T-helper 17 cell (primary cell): ENCODE measurements around the gene CSNK1G1. TPM values are rescaled to one million over a fixed set of nuclear protein-coding genes. Genes with fewer than 3 reads are reported as not detected.
"Not testable (repeated sequence)": the region's sequence is repeated elsewhere in the genome, so short reads cannot be mapped to it uniquely, and the experiment has no call there.

Experiments
- ATAC-seq: fragments of 150-1000 bp; cut with Tn5 transposase; 2 replicates; pipeline ENCODE4 v1.10.0; 2021; ENCODE audit warnings: mild to moderate bottlenecking, moderate library complexity
- DNase-seq, 3 donors: peaks; one replicate each; pipeline versions ENCODE4 v3.0.0 to v3.0.0-alpha.2; 2020 to 2021
- H3K9me3 ChIP-seq: one replicate; pipeline ENCODE4 v1.7.0; 2013; ENCODE audit warnings: low read length, mild to moderate bottlenecking; ENCODE audit not compliant: control insufficient read depth, poor library complexity, severe bottlenecking
- H3K27ac Mint-ChIP-seq: one replicate; pipeline ENCODE4 v1.8.0; 2022; ENCODE audit warnings: mild to moderate bottlenecking, moderate library complexity, mixed read lengths
- H3K27me3 Mint-ChIP-seq: one replicate; pipeline ENCODE4 v1.8.0; 2022; ENCODE audit warnings: mixed read lengths
- H3K36me3 Mint-ChIP-seq: one replicate; pipeline ENCODE4 v1.8.0; 2022; ENCODE audit warnings: low read depth, mixed read lengths
- H3K4me1 Mint-ChIP-seq: one replicate; pipeline ENCODE4 v1.8.0; 2022; ENCODE audit warnings: mild to moderate bottlenecking, mixed read lengths
- H3K4me3 Mint-ChIP-seq: one replicate; pipeline ENCODE4 v1.8.0; 2022; ENCODE audit warnings: mild to moderate bottlenecking, moderate library complexity, mixed read lengths
- total RNA-seq, 4 donors: library from RNA in 2 of 4; stranded (reverse) in 2 of 4; gene quantifications; one replicate each; pipeline ENCODE4 v1.2.3 and lab custom pipeline; 2022 to 2026

The CSNK1G1 gene
- total RNA-seq, 2 donors from 2014 or later: 23.2 to 25.5 TPM

GRCh38 chr15:64267331-64267973, 88.5 kb downstream of the CSNK1G1 start:
- no peaks in the 10 kb centered on the region for H3K9me3 ChIP-seq
- H3K36me3 Mint-ChIP-seq: peaks cover 8% of the 10 kb centered on the region
- no peak overlapping the region for H3K4me3 Mint-ChIP-seq
- peaks cover 6% of the 10 kb centered on the region for H3K4me1 Mint-ChIP-seq
- ATAC-seq (no peak), DNase-seq (no peak)
- no peak overlapping the region for H3K27ac Mint-ChIP-seq
- no peaks in the 10 kb centered on the region for H3K27me3 Mint-ChIP-seq

- H3K4me3 Mint-ChIP-seq, H3K9me3 ChIP-seq, H3K36me3 Mint-ChIP-seq, H3K27me3 Mint-ChIP-seq, H3K27ac Mint-ChIP-seq, H3K4me1 Mint-ChIP-seq, ATAC-seq, DNase-seq: not testable (repeated sequence)
These were observed 90.8 kb downstream of the CSNK1G1 start for GRCh38 chr15:64265188-64265587.

- Mint-ChIP-seq H3K4me3 (no peak overlapping the region), H3K27ac (no peak overlapping the region), H3K27me3 (no peaks in the 10 kb centered on the region), H3K4me1 (peaks cover 10% of the 10 kb centered on the region), H3K36me3 (peaks cover 8% of the 10 kb centered on the region)
- no peak for ATAC-seq
- H3K9me3 ChIP-seq: no peaks in the 10 kb centered on the region
- DNase-seq: no peak
These were observed 91.5 kb downstream of the CSNK1G1 start for GRCh38 chr15:64264502-64264901.

GRCh38 chr15:64263567-64263966, 92.4 kb downstream of the CSNK1G1 start:
- Mint-ChIP-seq H3K27ac (no peak overlapping the region), H3K4me1 (peaks cover 10% of the 10 kb centered on the region), H3K36me3 (peaks cover 6% of the 10 kb centered on the region), H3K27me3 (no peaks in the 10 kb centered on the region), H3K4me3 (no peak overlapping the region)
- no peaks in the 10 kb centered on the region for H3K9me3 ChIP-seq
- no peak for DNase-seq
- no peak for ATAC-seq

GRCh38 chr15:64256051-64256450, 99.9 kb downstream of the CSNK1G1 start:
- DNase-seq (no peak), ATAC-seq (no peak)
- no peak overlapping the region for H3K4me3 Mint-ChIP-seq
- no peaks in the 10 kb centered on the region for H3K36me3 Mint-ChIP-seq
- H3K27ac Mint-ChIP-seq: no peak overlapping the region
- no peaks in the 10 kb centered on the region for H3K9me3 ChIP-seq
- H3K4me1 Mint-ChIP-seq: peaks cover 15% of the 10 kb centered on the region
- H3K27me3 Mint-ChIP-seq: no peaks in the 10 kb centered on the region

- no peaks in the 10 kb centered on the region for H3K9me3 ChIP-seq
- peaks cover 23% of the 10 kb centered on the region for H3K4me1 Mint-ChIP-seq
- no peaks in the 10 kb centered on the region for H3K36me3 Mint-ChIP-seq
- no peak overlapping the region for H3K4me3 Mint-ChIP-seq
- DNase-seq (no peak), ATAC-seq (no peak)
- peak overlapping the region; percentile 80 for H3K27ac Mint-ChIP-seq
- no peaks in the 10 kb centered on the region for H3K27me3 Mint-ChIP-seq
These were observed 104.3 kb downstream of the CSNK1G1 start for GRCh38 chr15:64251658-64252057.

GRCh38 chr15:64251121-64251520, 104.9 kb downstream of the CSNK1G1 start:
- Mint-ChIP-seq H3K27ac (peak overlapping the region; percentile 80), H3K4me1 (peaks cover 23% of the 10 kb centered on the region), H3K36me3 (no peaks in the 10 kb centered on the region), H3K27me3 (no peaks in the 10 kb centered on the region), H3K4me3 (no peak overlapping the region)
- no peaks in the 10 kb centered on the region for H3K9me3 ChIP-seq
- ATAC-seq (peak; percentile 79), DNase-seq (no peak)

- ATAC-seq (no peak), DNase-seq (no peak)
- Mint-ChIP-seq H3K27ac (peak overlapping the region; percentile 80), H3K36me3 (peaks cover under 1% of the 10 kb centered on the region), H3K27me3 (no peaks in the 10 kb centered on the region), H3K4me1 (peaks cover 19% of the 10 kb centered on the region), H3K4me3 (no peak overlapping the region)
- no peaks in the 10 kb centered on the region for H3K9me3 ChIP-seq
These were observed 105.9 kb downstream of the CSNK1G1 start for GRCh38 chr15:64249883-64250575.

GRCh38 chr15:64249406-64249805, 106.6 kb downstream of the CSNK1G1 start:
- Mint-ChIP-seq H3K4me3 (no peak overlapping the region), H3K27ac (peak overlapping the region; percentile 57), H3K27me3 (no peaks in the 10 kb centered on the region), H3K4me1 (peaks cover 23% of the 10 kb centered on the region), H3K36me3 (peaks cover 2% of the 10 kb centered on the region)
- ATAC-seq (no peak), DNase-seq (no peak)
- no peaks in the 10 kb centered on the region for H3K9me3 ChIP-seq

- no peak for DNase-seq
- H3K9me3 ChIP-seq: no peaks in the 10 kb centered on the region
These were observed 107.9 kb downstream of the CSNK1G1 start for GRCh38 chr15:64247906-64248541.

GRCh38 chr15:64247535-64247905, 108.5 kb downstream of the CSNK1G1 start:
- Mint-ChIP-seq H3K4me1 (peaks cover 23% of the 10 kb centered on the region), H3K4me3 (no peak overlapping the region), H3K27me3 (no peaks in the 10 kb centered on the region), H3K27ac (peak overlapping the region; percentile 82), H3K36me3 (peaks cover 2% of the 10 kb centered on the region)
- ATAC-seq: no peak
- no peaks in the 10 kb centered on the region for H3K9me3 ChIP-seq
- DNase-seq: no peak

More at GRCh38 chr15:64247906-64248541, 107.9 kb downstream of the CSNK1G1 start:
- Mint-ChIP-seq H3K27ac (peak overlapping the region; percentile 82), H3K36me3 (peaks cover 2% of the 10 kb centered on the region), H3K27me3 (no peaks in the 10 kb centered on the region), H3K4me3 (no peak overlapping the region), H3K4me1 (peaks cover 23% of the 10 kb centered on the region)
- ATAC-seq: peak; percentile 81

GRCh38 chr15:64246364-64247189, 109.4 kb downstream of the CSNK1G1 start:
- Mint-ChIP-seq H3K4me1 (peaks cover 23% of the 10 kb centered on the region), H3K36me3 (peaks cover 2% of the 10 kb centered on the region), H3K27me3 (no peaks in the 10 kb centered on the region), H3K4me3 (peak overlapping the region; percentile 31), H3K27ac (peak overlapping the region; percentile 82)
- no peaks in the 10 kb centered on the region for H3K9me3 ChIP-seq
- DNase-seq (no peak), ATAC-seq (no peak)

GRCh38 chr15:64245405-64245804, 110.6 kb downstream of the CSNK1G1 start:
- H3K4me3 Mint-ChIP-seq: no peak overlapping the region
- H3K27me3 Mint-ChIP-seq: no peaks in the 10 kb centered on the region
- no peak overlapping the region for H3K27ac Mint-ChIP-seq
- peaks cover 22% of the 10 kb centered on the region for H3K4me1 Mint-ChIP-seq
- H3K36me3 Mint-ChIP-seq: peaks cover 2% of the 10 kb centered on the region
- no peak for ATAC-seq
- no peaks in the 10 kb centered on the region for H3K9me3 ChIP-seq
- no peak for DNase-seq
